BE2C (cell line): ENCODE measurements around the gene HIRIP3. TPM values are rescaled to one million over a fixed set of nuclear protein-coding genes. Genes with fewer than 3 reads are reported as not detected.
"Not testable (repeated sequence)": the region's sequence is repeated elsewhere in the genome, so short reads cannot be mapped to it uniquely, and the experiment has no call there.

Source experiments
- DNase-seq: peaks from one replicate; pipeline ENCODE4 v3.0.0-alpha.2; 2020
- H3K27me3 ChIP-seq: fragments of 250-450 bp; sonication (Bioruptor Pico); 2 replicates; pipeline ENCODE4 v1.5.1; 2020; ENCODE audit warnings: mild to moderate bottlenecking
- H3K36me3 ChIP-seq: fragments of 250-450 bp; sonication (Bioruptor Pico); 2 replicates; pipeline ENCODE4 v1.5.1; 2020; ENCODE audit warnings: mild to moderate bottlenecking
- H3K4me1 ChIP-seq: fragments of 250-450 bp; sonication (Bioruptor Pico); 2 replicates; pipeline ENCODE4 v1.5.1; 2020
- H3K4me3 ChIP-seq: 2 replicates; pipeline ENCODE4 v1.5.1; 2011; ENCODE audit warnings: low read depth, low read length
- H3K9me3 ChIP-seq: fragments of 250-450 bp; sonication (Bioruptor Pico); 2 replicates; pipeline ENCODE4 v1.5.1; 2020
- CTCF ChIP-seq: IDR thresholded peaks from 2 replicates; pipeline ENCODE4 v1.5.1; 2012; ENCODE audit warnings: mild to moderate bottlenecking, low read depth, low read length
- polyA plus RNA-seq: library from polyadenylated mRNA; unstranded; fragments of >200 nt; gene quantifications from one replicate; pipeline ENCODE4 v1.2.1, GENCODE V29; 2012; ENCODE audit warnings: low read depth, missing spikeins; ENCODE audit not compliant: insufficient read length, insufficient read depth

HIRIP3 gene
- polyA plus RNA-seq = 58.7 TPM

GRCh38 chr16:29995324-29995910 is at the start of gene HIRIP3:
Gene HIRIP3, minus strand, starts transcription at chr16:29995617. Its CDS starts 12 bp downstream, at chr16:29995605.
- Histone ChIP-seq H3K9me3 (no peaks in the 10 kb centered on the region), H3K27me3 (no peaks in the 10 kb centered on the region), H3K4me3 (peak within 1 kb of the TSS; percentile 94), H3K4me1 (no peaks in the 10 kb centered on the region), H3K36me3 (peaks cover 27% of the 10 kb centered on the region)
- TF ChIP-seq CTCF = no peak
- peak; percentile 93 for DNase-seq

GRCh38 chr16:30041841-30042240 is 46.4 kb upstream of the HIRIP3 start:
- no peak for DNase-seq
- Histone ChIP-seq H3K4me1 (no peaks in the 10 kb centered on the region), H3K9me3 (no peaks in the 10 kb centered on the region), H3K4me3 (no peak overlapping the region), H3K36me3 (no peaks in the 10 kb centered on the region), H3K27me3 (no peaks in the 10 kb centered on the region)
- TF ChIP-seq CTCF = peak; percentile 70

- not testable (repeated sequence) for H3K9me3 ChIP-seq, H3K4me3 ChIP-seq, H3K4me1 ChIP-seq, H3K36me3 ChIP-seq, DNase-seq, H3K27me3 ChIP-seq
Measured at GRCh38 chr16:30040690-30041089, 45.3 kb upstream of the HIRIP3 start.

GRCh38 chr16:30040221-30040620 is 44.8 kb upstream of the HIRIP3 start:
- no peak for DNase-seq
- H3K27me3 ChIP-seq = no peaks in the 10 kb centered on the region
- no peak for TF ChIP-seq CTCF
- no peaks in the 10 kb centered on the region for H3K36me3 ChIP-seq
- H3K9me3 ChIP-seq = no peaks in the 10 kb centered on the region
- no peaks in the 10 kb centered on the region for H3K4me1 ChIP-seq
- H3K4me3 ChIP-seq = no peak overlapping the region

- no peak for TF ChIP-seq CTCF
- DNase-seq = no peak
- Histone ChIP-seq H3K4me3 (no peak overlapping the region), H3K36me3 (no peaks in the 10 kb centered on the region), H3K27me3 (no peaks in the 10 kb centered on the region), H3K9me3 (no peaks in the 10 kb centered on the region), H3K4me1 (peaks cover 7% of the 10 kb centered on the region)
Measured at GRCh38 chr16:30033270-30033669, 37.9 kb upstream of the HIRIP3 start.

- H3K27me3 ChIP-seq = no peaks in the 10 kb centered on the region
Measured at GRCh38 chr16:30032083-30032819, 36.8 kb upstream of the HIRIP3 start.

More at GRCh38 chr16:30032083-30032819, 36.8 kb upstream of the HIRIP3 start:
- H3K4me3 ChIP-seq = no peak overlapping the region; the same call in 1 of the 2 replicates
- peaks cover 7% of the 10 kb centered on the region for H3K4me1 ChIP-seq
- H3K9me3 ChIP-seq = no peaks in the 10 kb centered on the region
- DNase-seq = peak; percentile 81
- peak; percentile 95 for TF ChIP-seq CTCF
- H3K36me3 ChIP-seq = no peaks in the 10 kb centered on the region
